GM12873 (cell line): ENCODE measurements around the gene RAB19.

Source experiments
- TF ChIP-seq, protein P1 (sequence below): IDR thresholded peaks from 2 replicates; pipeline ENCODE4 v1.5.1; 2012; ENCODE audit warnings: low read depth, mild to moderate bottlenecking, moderate library complexity, low read length, control low read depth; ENCODE audit not compliant: insufficient read depth; ENCODE audit errors: missing control alignments

The RAB19 gene, protein sequence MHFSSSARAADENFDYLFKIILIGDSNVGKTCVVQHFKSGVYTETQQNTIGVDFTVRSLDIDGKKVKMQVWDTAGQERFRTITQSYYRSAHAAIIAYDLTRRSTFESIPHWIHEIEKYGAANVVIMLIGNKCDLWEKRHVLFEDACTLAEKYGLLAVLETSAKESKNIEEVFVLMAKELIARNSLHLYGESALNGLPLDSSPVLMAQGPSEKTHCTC

DNA sequence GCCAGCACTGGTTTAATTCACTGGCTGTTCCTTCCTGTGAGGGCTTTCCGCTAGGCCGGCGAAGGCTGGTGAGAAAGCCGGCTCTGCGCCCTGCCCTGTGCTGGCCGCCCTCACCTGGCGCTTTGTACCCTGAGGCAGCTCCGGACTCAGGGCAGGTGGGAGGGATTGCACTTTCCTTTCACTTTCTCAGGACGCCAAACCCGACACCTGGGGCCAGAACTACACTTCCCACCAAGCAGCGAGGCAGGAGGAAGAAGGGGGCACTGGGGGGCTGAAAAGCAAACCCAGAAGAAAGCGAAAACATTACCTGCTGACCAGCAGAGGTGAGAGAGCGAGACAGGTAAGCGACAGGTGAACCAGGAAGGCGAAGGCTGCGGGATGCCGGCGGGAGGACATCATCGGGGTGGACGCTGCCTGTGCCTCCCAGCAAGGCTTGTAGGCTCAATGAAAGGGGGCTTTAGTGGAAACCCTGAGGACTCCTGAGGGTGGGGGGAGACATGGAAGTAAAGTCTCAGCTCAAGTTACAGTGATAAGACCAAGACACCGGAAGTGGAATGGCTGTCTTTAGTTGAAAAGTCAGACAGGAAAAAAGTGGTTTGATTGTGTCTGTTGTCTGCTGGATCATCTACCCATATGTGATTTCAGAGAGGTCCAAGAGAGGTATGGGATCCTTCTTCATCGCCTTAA, at the start of gene RAB19:
Gene RAB19, plus strand, starts transcription at position 181 of the 687 bp plus-strand sequence. CDS start 3,589 bp downstream, outside the sequence.
- TF ChIP-seq, protein P1, sequence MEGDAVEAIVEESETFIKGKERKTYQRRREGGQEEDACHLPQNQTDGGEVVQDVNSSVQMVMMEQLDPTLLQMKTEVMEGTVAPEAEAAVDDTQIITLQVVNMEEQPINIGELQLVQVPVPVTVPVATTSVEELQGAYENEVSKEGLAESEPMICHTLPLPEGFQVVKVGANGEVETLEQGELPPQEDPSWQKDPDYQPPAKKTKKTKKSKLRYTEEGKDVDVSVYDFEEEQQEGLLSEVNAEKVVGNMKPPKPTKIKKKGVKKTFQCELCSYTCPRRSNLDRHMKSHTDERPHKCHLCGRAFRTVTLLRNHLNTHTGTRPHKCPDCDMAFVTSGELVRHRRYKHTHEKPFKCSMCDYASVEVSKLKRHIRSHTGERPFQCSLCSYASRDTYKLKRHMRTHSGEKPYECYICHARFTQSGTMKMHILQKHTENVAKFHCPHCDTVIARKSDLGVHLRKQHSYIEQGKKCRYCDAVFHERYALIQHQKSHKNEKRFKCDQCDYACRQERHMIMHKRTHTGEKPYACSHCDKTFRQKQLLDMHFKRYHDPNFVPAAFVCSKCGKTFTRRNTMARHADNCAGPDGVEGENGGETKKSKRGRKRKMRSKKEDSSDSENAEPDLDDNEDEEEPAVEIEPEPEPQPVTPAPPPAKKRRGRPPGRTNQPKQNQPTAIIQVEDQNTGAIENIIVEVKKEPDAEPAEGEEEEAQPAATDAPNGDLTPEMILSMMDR = no peak

DNA sequence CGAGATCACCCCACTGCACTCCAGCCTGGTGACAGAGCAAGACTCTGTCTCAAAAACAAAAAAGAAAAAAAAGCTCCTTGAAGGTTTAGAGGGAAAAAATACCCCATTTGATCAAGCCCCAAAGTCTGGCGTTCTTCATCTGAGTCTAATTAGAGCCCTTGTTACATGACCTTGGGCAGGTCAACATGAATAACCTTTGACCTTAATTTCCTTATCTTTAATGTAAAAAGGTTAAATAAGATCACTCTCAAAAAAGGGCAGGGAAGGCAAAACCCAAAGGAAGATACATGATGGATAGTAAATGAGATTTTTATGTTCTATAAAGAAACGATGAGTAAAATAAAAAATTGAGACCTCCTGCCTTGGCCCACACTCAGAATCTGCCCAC, 45.8 kb upstream of the RAB19 start:
- TF ChIP-seq, protein P1 = no peak

DNA sequence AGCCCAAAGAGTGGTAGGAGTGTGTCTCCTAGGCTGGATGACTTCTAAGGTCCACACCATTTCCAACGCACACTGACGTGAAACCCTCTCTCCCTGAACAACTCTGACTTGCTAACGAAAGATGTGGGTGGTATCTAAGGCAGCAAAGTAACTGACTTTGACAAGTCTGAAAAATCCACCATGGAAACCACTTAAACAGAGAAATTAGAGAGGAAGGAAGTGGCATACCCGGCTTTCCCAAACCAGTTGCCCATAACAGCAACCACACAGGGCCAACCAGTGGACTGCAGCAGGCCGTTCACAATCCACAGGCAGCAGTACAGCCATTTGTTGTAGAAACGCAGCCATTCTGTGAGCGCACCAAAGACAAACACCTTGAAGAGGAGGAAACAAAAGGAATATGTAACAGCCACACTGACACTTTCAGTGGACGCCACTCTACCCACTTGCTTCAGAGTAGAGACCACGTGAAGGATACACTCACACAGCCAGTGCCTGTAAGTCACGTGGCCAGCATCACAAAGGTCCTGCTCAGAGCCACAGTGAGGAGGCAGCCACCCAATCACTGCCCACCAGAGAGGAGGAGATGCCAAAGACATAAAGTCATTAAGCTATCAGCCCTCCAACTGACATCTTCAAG, 45.3 kb upstream of the RAB19 start:
- TF ChIP-seq, protein P1 = no peak

DNA sequence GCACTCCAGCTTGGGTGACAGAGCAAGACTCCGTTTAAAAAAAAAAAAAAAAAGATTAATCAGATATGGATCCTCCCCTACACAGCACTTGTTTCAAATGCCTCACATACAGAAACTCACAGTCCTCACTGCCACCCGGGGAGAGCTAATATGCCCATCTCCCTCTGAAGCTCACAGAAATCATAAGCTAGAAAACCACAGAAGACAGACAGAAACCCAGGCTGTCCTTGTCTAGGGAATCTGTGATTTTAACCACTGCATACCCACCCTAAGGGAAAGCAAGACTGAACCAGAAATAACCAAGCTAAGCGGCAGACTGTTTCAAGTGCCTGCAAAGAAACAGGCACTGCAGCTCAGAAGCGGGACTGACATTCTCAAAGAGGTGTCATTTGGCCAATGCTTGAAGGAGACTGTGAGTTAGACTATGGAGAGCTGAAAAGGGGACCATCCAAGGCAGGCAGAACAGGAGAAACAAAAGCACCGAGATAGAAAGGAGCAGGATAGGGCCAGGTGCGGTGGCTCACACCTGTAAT, 43.1 kb upstream of the RAB19 start:
- TF ChIP-seq, protein P1 = no peak

DNA sequence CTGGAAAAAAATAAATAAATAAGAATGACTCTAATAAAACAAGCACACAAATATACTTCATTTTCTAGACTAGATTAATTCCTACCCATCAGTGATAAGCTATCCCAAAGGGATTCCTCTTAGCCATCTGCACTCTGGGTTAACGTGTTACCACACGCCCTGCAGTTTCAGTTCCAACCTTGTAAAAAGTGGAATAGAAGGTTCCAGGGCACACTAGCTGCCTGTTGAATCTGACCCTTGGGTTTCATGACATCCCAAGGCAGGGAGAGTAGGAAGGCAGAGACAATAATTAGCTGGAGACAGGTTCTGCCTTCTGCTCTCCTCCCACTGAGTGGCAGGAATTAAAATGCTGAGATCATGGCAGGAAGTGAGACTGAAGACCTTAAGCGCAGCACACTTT, 39.0 kb upstream of the RAB19 start:
- TF ChIP-seq, protein P1 = no peak

DNA sequence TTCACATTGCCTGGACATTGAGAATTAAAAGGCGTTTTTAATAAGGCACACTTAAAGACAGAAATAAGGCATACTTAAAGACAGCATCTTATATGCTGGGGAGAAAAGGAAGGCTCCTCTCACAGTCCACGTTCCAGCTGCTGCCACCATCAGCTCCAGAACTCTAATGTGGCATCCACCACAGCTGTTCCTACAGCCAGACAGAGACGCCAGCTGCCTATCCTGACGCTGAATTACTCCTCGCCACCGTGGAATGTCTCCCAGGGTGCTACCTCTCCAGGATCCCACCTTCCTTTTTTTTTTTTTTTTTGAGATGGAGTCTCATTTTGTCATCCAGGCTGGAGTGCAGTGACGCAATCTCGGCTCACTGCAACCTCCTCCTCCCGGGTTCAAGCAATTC, 36.3 kb upstream of the RAB19 start:
- TF ChIP-seq, protein P1 = no peak

DNA sequence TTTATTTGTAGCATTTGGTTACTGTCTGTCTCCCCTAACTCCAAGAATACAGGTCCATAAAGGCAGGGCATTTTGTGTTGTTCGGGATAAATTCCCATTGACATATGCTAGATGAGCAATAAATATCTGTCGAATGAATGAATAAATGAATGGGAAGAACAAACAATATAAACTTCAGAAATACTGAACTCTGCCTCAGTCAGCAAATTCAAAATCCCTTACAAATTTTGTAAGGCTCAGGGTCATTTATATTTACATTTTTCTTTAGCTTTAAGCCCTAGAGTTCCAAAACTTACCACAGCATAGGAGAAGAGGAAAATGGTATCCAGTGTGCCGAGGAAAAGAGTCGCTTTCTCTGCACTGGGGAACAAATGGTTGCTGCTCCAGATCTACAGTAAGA, 34.6 kb upstream of the RAB19 start:
- TF ChIP-seq, protein P1 = no peak
